GM19023 (cell line): ENCODE data around the gene FAM25C.
A peak's percentile ranks its signal among the peaks of the same experiment; 100 is the strongest.
"Not testable (repeated sequence)": the region's sequence is repeated elsewhere in the genome, so short reads cannot be mapped to it uniquely, and the experiment has no call there.

Experiments
- ATAC-seq: cut with Tn5 transposase; IDR thresholded peaks from one replicate; pipeline ENCODE4 v1.9.1; 2021; ENCODE audit warnings: mild to moderate bottlenecking, moderate library complexity; ENCODE audit not compliant: unreplicated experiment

The FAM25C gene

GRCh38 chr10:47999691-48000090 lies at the start of gene FAM25C:
Gene FAM25C (minus strand): TSS chr10:47999791. CDS start chr10:47999765, 26 bp downstream.
- ATAC-seq: not testable (repeated sequence)

- ATAC-seq: not testable (repeated sequence)
Measured at GRCh38 chr10:48044557-48044956, 45.0 kb upstream of the FAM25C start.

GRCh38 chr10:48031390-48031789 lies 31.8 kb upstream of the FAM25C start:
- not testable (repeated sequence) for ATAC-seq

- ATAC-seq: not testable (repeated sequence)
Measured at GRCh38 chr10:48002306-48002705, 2.7 kb upstream of the FAM25C start.

- ATAC-seq: not testable (repeated sequence)
Measured at GRCh38 chr10:47994045-47994444, 5.5 kb downstream of the FAM25C start.

- not testable (repeated sequence) for ATAC-seq
Measured at GRCh38 chr10:47992560-47992959, 7.0 kb downstream of the FAM25C start.

- ATAC-seq: not testable (repeated sequence)
Measured at GRCh38 chr10:47991706-47992105, 7.9 kb downstream of the FAM25C start.

GRCh38 chr10:47990097-47990496 lies 9.5 kb downstream of the FAM25C start:
- ATAC-seq: not testable (repeated sequence)

- not testable (repeated sequence) for ATAC-seq
Measured at GRCh38 chr10:47989542-47989950, 10.0 kb downstream of the FAM25C start.

- ATAC-seq: not testable (repeated sequence)
Measured at GRCh38 chr10:47988718-47989541, 10.7 kb downstream of the FAM25C start.

- not testable (repeated sequence) for ATAC-seq
Measured at GRCh38 chr10:47987952-47988351, 11.6 kb downstream of the FAM25C start.

- not testable (repeated sequence) for ATAC-seq
Measured at GRCh38 chr10:47986413-47987230, 13.0 kb downstream of the FAM25C start.

GRCh38 chr10:47975409-47975808 lies 24.2 kb downstream of the FAM25C start:
- not testable (repeated sequence) for ATAC-seq

- ATAC-seq: not testable (repeated sequence)
Measured at GRCh38 chr10:47973131-47973530, 26.5 kb downstream of the FAM25C start.

- not testable (repeated sequence) for ATAC-seq
Measured at GRCh38 chr10:47972077-47972476, 27.5 kb downstream of the FAM25C start.

GRCh38 chr10:47971598-47971997 lies 28.0 kb downstream of the FAM25C start:
- ATAC-seq: not testable (repeated sequence)

GRCh38 chr10:47970047-47970446 lies 29.5 kb downstream of the FAM25C start:
- not testable (repeated sequence) for ATAC-seq

GRCh38 chr10:47968988-47969387 lies 30.6 kb downstream of the FAM25C start:
- peak; percentile 96 for ATAC-seq

- not testable (repeated sequence) for ATAC-seq
Measured at GRCh38 chr10:47964280-47965063, 35.1 kb downstream of the FAM25C start.

- not testable (repeated sequence) for ATAC-seq
Measured at GRCh38 chr10:47962785-47963184, 36.8 kb downstream of the FAM25C start.

- ATAC-seq: not testable (repeated sequence)
Measured at GRCh38 chr10:47960699-47961098, 38.9 kb downstream of the FAM25C start.
